Gastrocnemius medialis (tissue), 4 donors: ENCODE results near the gene CNTLN.

Source experiments
- CTCF ChIP-seq, 5 experiments: fragments of 450-650 bp in 3 of 5; fragments of 200-600 bp in 2 of 5; sonication (generic) in 2 of 5; IDR thresholded peaks in 4 of 5; conservative IDR thresholded peaks in 1 of 5; 1 replicate in 4 of 5; 2 replicates in 1 of 5; pipeline ENCODE4 v1.5.1; 2016 to 2019; ENCODE audit warnings: antibody characterized with exemption in 5 of 5, mild to moderate bottlenecking in 3 of 5, moderate library complexity in 3 of 5
- POLR2A ChIP-seq, 2 donors: fragments of 450-650 bp; IDR thresholded peaks; one replicate each; pipeline ENCODE4 v1.6.1; 2017; ENCODE audit warnings: antibody characterized with exemption in 2 of 2, mild to moderate bottlenecking in 2 of 2, moderate library complexity in 2 of 2

- TF ChIP-seq CTCF (IDR thresholded peaks at IDR 0.05 in 4 of 5, conservative IDR thresholded peaks at IDR 0.05 in 1 of 5) (no peak), POLR2A (IDR thresholded peaks at IDR 0.05) (no peak)
These were observed 137.7 kb downstream of the CNTLN start for GRCh38 chr9:17272536-17272935.
